Skeletal muscle tissue (tissue), 4 donors: Measurements from ENCODE around the gene ADAMTS17. TPM values are rescaled to one million over a fixed set of nuclear protein-coding genes. Genes with fewer than 3 reads are reported as not detected.

Source experiments
- H3K27ac ChIP-seq: one replicate; pipeline ENCODE4 v1.7.0; 2013; ENCODE audit warnings: mild to moderate bottlenecking, low read depth, low read length, inconsistent platforms
- H3K27me3 ChIP-seq, 3 donors: one replicate each; pipeline ENCODE4 v1.7.0; 2013; ENCODE audit warnings: low read length in 3 of 3; ENCODE audit not compliant: control insufficient read depth in 3 of 3, insufficient read depth in 3 of 3
- H3K36me3 ChIP-seq, 3 donors: one replicate each; pipeline ENCODE4 v1.7.0; 2013; ENCODE audit warnings: low read length in 3 of 3; ENCODE audit not compliant: control insufficient read depth in 3 of 3, insufficient read depth in 3 of 3
- H3K4me1 ChIP-seq, 3 donors: one replicate each; pipeline ENCODE4 v1.7.0; 2013; ENCODE audit warnings: low read length in 3 of 3, mild to moderate bottlenecking in 3 of 3; ENCODE audit not compliant: control insufficient read depth in 3 of 3, insufficient read depth in 3 of 3
- H3K4me3 ChIP-seq, 3 donors: one replicate each; pipeline ENCODE4 v1.7.0; 2013; ENCODE audit warnings: low read length in 3 of 3
- H3K9ac ChIP-seq, 3 donors: one replicate each; pipeline ENCODE4 v1.7.0; 2013; ENCODE audit warnings: low read length in 3 of 3, mild to moderate bottlenecking in 3 of 3, moderate library complexity in 2 of 3, low read depth in 1 of 3
- H3K9me3 ChIP-seq, 3 donors: one replicate each; pipeline ENCODE4 v1.7.0; 2013; ENCODE audit warnings: low read length in 3 of 3; ENCODE audit not compliant: control insufficient read depth in 3 of 3
- total RNA-seq: library from RNA; depleted of rRNA; stranded (reverse); fragments of >200 nt; gene quantifications from one replicate; pipeline ENCODE4 v1.2.3, GENCODE V29; 2014
- donor health status: Osteomylitis.

ADAMTS17 gene, protein sequence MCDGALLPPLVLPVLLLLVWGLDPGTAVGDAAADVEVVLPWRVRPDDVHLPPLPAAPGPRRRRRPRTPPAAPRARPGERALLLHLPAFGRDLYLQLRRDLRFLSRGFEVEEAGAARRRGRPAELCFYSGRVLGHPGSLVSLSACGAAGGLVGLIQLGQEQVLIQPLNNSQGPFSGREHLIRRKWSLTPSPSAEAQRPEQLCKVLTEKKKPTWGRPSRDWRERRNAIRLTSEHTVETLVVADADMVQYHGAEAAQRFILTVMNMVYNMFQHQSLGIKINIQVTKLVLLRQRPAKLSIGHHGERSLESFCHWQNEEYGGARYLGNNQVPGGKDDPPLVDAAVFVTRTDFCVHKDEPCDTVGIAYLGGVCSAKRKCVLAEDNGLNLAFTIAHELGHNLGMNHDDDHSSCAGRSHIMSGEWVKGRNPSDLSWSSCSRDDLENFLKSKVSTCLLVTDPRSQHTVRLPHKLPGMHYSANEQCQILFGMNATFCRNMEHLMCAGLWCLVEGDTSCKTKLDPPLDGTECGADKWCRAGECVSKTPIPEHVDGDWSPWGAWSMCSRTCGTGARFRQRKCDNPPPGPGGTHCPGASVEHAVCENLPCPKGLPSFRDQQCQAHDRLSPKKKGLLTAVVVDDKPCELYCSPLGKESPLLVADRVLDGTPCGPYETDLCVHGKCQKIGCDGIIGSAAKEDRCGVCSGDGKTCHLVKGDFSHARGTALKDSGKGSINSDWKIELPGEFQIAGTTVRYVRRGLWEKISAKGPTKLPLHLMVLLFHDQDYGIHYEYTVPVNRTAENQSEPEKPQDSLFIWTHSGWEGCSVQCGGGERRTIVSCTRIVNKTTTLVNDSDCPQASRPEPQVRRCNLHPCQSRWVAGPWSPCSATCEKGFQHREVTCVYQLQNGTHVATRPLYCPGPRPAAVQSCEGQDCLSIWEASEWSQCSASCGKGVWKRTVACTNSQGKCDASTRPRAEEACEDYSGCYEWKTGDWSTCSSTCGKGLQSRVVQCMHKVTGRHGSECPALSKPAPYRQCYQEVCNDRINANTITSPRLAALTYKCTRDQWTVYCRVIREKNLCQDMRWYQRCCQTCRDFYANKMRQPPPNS
- total RNA-seq: 5.7 TPM

DNA sequence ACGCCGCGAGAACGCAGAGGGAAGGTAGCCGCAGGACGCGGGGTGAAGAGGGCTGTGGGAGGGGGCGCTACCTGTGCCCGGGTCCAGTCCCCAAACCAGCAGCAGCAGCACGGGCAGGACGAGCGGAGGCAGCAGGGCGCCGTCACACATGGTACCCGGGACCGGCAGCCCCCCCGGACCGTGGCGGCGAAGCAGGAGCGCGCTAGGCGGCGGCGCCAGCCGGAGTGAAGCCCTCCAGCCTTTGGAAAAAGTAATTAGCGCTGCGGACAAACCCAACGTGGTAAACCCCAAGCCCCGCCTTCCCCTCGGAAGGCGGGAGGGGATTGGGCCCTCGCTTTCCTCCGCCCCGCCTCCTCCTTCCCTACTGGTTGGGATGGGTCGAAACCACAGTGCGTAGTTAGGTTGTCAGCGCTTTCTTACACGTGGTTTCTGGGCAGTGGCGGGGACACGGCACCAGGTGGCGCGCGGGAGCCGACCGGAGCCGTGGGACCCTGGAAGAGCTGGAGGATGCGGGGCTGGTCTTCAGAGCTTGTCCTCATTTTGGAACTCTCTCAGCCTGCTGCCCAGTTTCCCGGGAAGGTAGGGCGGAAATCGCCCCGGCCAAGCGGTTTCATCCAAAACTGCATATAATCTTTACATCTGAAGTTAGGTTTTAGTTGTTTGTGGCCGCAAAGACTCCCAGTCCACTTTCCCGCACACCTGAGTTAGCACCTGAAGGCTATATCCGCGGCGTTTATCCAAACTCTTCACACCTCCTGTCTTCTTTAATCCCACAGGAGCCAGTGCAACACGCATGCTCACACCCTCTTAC, at the start of gene ADAMTS17:
Gene ADAMTS17 (minus strand): TSS at position 226 of the 811 bp plus-strand sequence. CDS start 76 bp downstream, at position 150.
- Histone ChIP-seq H3K4me3 (peak within 1 kb of the TSS; percentile 65 to 84 (median 81)), H3K9ac (peak within 1 kb of the TSS; percentile 63 to 85 (median 74)), H3K27ac (peak within 1 kb of the TSS; percentile 56), H3K27me3 (no peaks in the 10 kb centered on the region), H3K4me1 (peaks cover 7 to 36% (median 12%) of the 10 kb centered on the region in 3 donors), H3K36me3 (peaks cover 0 to 3% (median 2%) of the 10 kb centered on the region in 3 donors), H3K9me3 (no peaks in the 10 kb centered on the region)

DNA sequence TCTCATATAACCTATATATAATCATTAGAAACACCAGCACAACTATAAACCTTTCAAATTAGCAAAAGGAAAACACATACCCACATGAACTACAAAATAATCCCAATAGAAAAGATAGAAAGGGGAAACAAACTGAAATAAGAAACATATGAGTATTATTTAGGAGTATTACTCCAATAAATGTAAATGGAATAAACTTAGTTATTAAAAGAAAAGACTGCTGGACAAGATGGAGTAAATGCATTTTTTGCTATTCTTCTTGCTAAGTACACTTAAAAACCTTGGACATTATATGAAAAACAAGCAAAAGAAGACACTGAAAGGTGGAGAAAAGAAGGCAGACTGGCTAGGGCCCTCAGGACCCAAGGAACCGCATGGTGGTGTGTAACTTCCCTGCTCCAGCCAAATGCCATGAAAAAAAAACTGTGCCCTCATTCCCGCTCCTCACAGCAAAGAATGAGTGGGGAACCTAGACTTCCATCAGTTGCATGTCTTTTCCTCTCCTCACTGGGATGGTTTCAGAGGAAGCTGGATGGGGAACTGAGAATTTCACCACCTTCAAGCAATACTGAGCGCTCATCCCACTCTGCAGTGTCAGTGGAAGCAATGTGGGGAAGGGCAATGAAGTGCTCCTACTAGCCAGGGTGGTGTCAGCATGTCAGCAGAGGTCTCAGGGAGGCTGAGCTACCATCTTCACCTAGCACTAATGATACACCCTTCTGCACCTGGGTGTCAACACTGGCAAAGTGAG, 43.7 kb upstream of the ADAMTS17 start:
- no peak overlapping the region for H3K27ac ChIP-seq
- H3K4me3 ChIP-seq: no peak overlapping the region
- no peak overlapping the region for H3K9ac ChIP-seq
- peaks cover 0 to 12% (median 11%) of the 10 kb centered on the region in 3 donors for H3K9me3 ChIP-seq
- peaks cover 0 to 2% (median 0%) of the 10 kb centered on the region in 3 donors for H3K36me3 ChIP-seq
- no peaks in the 10 kb centered on the region for H3K4me1 ChIP-seq
- peaks cover 0 to 3% (median 0%) of the 10 kb centered on the region in 3 donors for H3K27me3 ChIP-seq

DNA sequence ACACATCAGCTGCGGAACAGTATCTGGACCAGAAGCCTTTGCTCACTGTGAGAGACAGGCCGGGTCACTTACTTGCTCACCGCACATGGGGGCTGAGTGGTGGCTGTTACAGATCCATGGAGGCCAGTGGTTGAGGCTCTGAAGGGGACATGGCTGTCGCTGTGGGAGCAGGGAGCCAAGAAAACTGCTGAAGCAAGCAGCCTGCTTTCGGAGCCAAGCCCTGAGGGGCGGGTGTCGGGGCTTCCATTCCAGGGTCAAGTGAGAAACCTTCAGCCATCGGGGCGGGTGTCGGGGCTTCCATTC, 42.3 kb upstream of the ADAMTS17 start:
- peaks cover 1 to 12% (median 11%) of the 10 kb centered on the region in 3 donors for H3K9me3 ChIP-seq
- H3K27ac ChIP-seq: no peak overlapping the region
- no peaks in the 10 kb centered on the region for H3K4me1 ChIP-seq
- H3K9ac ChIP-seq: no peak overlapping the region
- peaks cover 0 to 3% (median 0%) of the 10 kb centered on the region in 3 donors for H3K27me3 ChIP-seq
- peaks cover 0 to 2% (median 0%) of the 10 kb centered on the region in 3 donors for H3K36me3 ChIP-seq
- no peak overlapping the region for H3K4me3 ChIP-seq

DNA sequence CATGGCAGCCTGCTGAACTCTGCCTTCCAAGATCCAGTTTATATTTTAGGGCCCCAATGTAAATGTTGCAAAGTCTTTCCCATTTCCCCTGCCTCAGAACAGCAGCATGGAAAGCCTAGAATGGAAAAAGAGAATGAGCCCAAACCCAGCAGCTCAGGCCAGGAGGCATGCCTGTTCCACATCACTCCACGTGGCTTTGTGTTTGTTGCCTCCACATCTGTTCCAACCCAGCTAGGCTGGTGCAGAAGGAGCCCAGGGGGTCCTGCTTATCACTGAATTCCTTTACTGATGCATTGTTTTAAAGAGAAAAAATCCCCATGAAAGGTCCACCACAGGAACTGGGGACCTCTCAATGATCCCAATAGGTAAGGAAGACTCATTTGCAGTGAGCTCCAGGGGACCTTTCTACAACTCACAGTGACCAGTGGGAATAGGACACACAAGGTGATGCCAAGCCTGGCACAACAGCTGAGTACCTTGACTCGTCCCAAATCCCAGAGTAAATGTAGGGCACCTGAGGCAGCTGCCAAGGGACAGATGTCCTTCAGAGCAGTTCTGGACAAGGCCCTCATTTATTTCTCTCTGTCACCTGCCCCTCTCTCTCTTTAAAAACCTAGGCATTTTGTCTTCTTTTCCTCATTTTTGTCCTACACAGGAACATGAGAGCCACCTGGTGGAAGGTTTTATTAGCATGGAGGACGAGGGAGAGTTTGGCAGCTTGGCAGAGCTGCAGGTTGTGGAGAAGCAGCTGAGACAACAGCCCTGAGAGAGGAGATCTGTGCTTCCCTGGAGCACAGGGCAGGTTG, 41.7 kb upstream of the ADAMTS17 start:
- H3K9ac ChIP-seq: no peak overlapping the region
- H3K27me3 ChIP-seq: peaks cover 0 to 3% (median 0%) of the 10 kb centered on the region in 3 donors
- no peak overlapping the region for H3K27ac ChIP-seq
- peaks cover 4 to 12% (median 11%) of the 10 kb centered on the region in 3 donors for H3K9me3 ChIP-seq
- H3K36me3 ChIP-seq: peaks cover 0 to 2% (median 0%) of the 10 kb centered on the region in 3 donors
- H3K4me3 ChIP-seq: no peak overlapping the region
- no peaks in the 10 kb centered on the region for H3K4me1 ChIP-seq

GRCh38 chr15:100373942-100374341, 32.2 kb upstream of the ADAMTS17 start:
- peaks cover 11 to 23% (median 18%) of the 10 kb centered on the region in 3 donors for H3K27me3 ChIP-seq
- no peak overlapping the region for H3K27ac ChIP-seq
- no peak overlapping the region for H3K9ac ChIP-seq
- H3K4me1 ChIP-seq: no peaks in the 10 kb centered on the region
- no peaks in the 10 kb centered on the region for H3K36me3 ChIP-seq
- peaks cover 3 to 7% (median 6%) of the 10 kb centered on the region in 3 donors for H3K9me3 ChIP-seq
- no peak overlapping the region for H3K4me3 ChIP-seq

DNA sequence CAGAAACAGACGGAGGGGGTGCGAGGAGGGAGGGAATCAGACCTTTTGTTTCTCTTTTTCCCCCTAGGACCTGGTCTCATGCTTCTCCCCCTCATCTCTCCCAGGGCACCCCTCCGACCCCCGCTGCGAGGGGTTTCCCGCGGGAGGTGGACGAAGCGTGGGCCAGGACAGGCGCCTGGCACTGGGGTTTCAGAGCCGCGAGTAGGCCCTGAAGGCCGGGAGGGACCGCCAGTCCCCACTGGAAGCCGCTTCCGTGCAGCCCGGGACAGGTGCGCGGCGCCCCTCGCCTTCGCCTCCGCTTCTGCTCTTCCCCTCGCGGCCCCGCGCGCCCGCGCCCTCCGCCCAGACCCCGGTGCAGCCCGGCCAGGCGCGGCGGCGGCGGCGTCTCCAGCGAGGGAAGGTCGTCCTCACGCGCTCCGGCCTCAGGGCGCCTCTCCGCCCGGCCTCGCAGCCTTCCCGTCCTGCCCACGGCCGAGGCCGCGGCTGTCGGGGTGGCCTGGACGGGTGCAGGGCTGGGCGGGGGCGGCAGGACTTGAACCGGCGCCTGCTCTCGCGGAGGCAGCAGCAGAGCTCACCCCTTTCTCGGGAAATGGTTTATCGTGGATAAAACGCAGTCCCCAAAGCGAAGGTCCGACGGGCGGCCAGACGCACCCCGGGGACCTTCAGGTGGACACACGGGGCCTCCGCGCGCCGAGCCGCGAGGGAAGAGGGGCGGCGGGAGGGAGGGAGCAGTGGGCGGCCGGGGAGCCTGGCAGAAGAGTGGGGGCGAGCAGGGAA, 31.5 kb upstream of the ADAMTS17 start:
- peaks cover 3 to 6% (median 6%) of the 10 kb centered on the region in 3 donors for H3K9me3 ChIP-seq
- no peaks in the 10 kb centered on the region for H3K4me1 ChIP-seq
- peak overlapping the region; percentile 10 to 50 (median 32) for H3K9ac ChIP-seq
- no peak overlapping the region for H3K27ac ChIP-seq
- no peaks in the 10 kb centered on the region for H3K36me3 ChIP-seq
- H3K27me3 ChIP-seq: peaks cover 11 to 23% (median 18%) of the 10 kb centered on the region in 3 donors
- H3K4me3 ChIP-seq: peak overlapping the region in 2 of 3 donors; percentile 46 to 56

DNA sequence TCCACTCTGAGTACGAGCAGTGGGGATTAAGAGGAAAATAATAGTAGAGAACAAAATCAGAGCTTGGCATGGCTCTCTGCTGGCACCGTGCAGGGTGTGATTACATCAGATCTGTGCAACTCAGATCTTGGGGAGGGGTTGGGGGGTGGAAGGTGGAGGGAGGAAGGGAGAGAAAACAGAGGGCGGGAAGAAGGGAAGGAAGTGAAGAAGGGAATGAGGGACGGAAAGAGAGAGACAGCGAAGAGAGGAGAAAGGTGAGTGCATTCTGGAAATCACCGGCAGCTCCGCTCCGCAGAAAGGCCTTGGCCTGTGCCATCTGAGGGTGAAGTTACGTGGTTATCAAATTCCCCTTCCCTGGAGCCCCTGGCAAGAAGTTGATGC, 31.0 kb upstream of the ADAMTS17 start:
- H3K36me3 ChIP-seq: no peaks in the 10 kb centered on the region
- H3K4me1 ChIP-seq: no peaks in the 10 kb centered on the region
- H3K9ac ChIP-seq: peak overlapping the region; percentile 10 to 50 (median 32)
- H3K27ac ChIP-seq: no peak overlapping the region
- H3K27me3 ChIP-seq: peaks cover 11 to 23% (median 18%) of the 10 kb centered on the region in 3 donors
- peaks cover 3 to 6% (median 6%) of the 10 kb centered on the region in 3 donors for H3K9me3 ChIP-seq
- H3K4me3 ChIP-seq: peak overlapping the region in 2 of 3 donors; percentile 46 to 56

GRCh38 chr15:100355342-100355741, 13.6 kb upstream of the ADAMTS17 start:
- H3K4me1 ChIP-seq: peaks cover 0 to 3% (median under 1%) of the 10 kb centered on the region in 3 donors
- H3K9me3 ChIP-seq: no peaks in the 10 kb centered on the region
- H3K36me3 ChIP-seq: no peaks in the 10 kb centered on the region

More at GRCh38 chr15:100355342-100355741, 13.6 kb upstream of the ADAMTS17 start:
- no peak overlapping the region for H3K9ac ChIP-seq
- H3K27ac ChIP-seq: no peak overlapping the region
- H3K4me3 ChIP-seq: no peak overlapping the region
- H3K27me3 ChIP-seq: peaks cover 0 to 6% (median 2%) of the 10 kb centered on the region in 3 donors
